Measurements from ENCODE around the gene WNT10A.
"Not testable (repeated sequence)": the region's sequence is repeated elsewhere in the genome, so short reads cannot be mapped to it uniquely, and the experiment has no call there.

Gene WNT10A

DNA sequence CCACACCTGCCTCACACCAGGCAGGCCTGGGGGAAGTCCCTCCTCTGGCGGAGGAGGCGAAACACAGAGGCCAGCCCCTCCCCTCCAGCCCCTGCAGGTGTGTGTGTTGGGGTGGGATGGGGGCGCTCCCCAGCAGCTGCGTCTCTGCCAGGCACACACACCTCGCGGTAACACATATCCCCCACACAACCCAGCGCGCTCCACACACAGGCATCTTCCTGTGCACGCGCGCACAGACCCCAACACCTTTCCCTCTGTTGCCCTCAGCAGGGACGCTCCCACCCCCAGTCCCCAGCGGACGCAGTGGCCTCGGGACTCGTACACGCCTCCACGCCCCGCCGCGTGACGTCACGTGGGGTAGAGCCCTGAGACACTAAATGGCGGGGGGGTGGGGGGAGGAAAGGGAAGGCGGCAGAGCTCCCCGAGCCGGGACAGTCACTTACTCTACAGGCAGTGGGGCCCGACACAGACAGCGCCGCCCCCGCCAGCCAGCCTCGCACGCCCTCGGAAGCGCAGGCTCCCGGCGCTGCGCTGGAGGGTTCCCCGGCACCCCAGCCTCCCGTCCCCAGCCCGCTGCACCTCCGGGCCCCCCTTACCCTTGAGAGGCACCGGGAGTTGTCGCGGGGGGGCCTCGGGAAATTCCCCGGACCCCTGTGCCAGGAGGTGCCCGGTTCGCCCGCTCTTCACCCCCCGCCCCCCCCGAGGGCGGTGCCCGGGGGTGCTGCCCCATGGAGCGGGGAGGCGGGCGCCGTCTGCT, at the start of gene WNT10A:
WNT10A (plus strand) TSS at position 751 of the 757 bp plus-strand sequence. CDS start 144 bp downstream, outside the sequence.
- DNase-seq (ENCODE audit: low read depth, low spot score): peak; percentile 31

DNA sequence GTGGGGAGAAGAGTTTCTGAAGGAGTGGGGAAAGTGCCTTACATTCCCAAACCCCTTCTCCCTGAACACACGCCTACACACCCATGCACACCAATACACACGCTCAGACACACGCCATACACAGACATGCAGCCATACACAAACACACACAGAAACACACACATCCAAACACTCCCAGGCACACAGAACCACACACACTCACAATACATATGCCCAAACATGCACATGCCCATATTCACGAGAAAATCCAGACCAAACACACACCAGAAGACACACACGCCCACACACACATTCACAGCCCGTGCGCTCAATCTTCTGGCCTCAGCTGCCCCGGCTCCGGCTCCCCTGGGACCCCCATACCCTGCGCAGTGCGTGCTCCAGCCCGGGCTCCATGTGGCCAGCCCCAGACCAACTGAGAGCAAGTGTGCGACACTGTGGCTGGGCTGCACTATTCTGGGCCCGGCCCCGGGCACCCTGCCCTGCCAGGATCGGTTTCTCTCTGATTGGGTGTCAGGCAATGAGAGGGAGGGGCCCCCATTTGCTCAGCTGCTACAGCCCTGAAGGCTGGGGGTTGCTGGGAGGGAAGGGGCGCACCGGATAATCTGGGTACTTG, 49.2 kb upstream of the WNT10A start, which contains the start of gene PRKAG3:
PRKAG3 (minus strand) TSS at position 426 of the 613 bp plus-strand sequence.
- DNase-seq (ENCODE audit: low read depth, low spot score): no peak

GRCh38 chr2:218832081-218832480, 48.6 kb upstream of the WNT10A start:
- no peak for DNase-seq (ENCODE audit: low read depth, low spot score)

- DNase-seq (ENCODE audit: low read depth, low spot score): no peak
Measured at GRCh38 chr2:218832520-218832919, 48.1 kb upstream of the WNT10A start.

DNA sequence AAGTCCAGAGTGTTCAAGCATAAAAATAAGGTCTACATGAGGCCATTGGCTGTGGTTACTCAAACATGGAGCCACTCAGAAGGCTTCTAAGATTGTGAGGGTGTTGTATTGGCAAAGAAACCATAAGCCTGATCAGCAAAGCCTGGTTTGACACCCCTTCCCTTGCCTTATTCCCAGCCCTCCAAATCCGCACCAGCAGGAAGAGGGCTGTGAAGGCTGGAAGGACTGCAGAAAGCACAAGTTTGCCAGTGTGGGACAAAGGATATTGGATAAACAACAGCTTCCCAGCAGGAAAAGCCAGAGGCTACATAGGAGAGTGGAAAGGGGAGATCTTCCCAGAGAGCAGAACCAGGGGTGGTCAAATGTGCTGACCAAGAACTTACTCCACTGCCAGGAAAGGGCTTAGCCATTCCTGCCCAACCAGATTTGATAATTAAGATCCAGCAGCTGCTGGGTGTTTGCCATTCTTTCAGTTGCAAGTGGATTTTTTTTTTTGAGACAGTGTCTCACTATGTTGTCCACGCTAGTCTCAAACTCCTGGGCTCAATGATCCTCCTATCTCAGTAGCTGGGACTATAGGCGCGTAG, 47.5 kb upstream of the WNT10A start:
- DNase-seq (ENCODE audit: low read depth, low spot score): no peak

DNA sequence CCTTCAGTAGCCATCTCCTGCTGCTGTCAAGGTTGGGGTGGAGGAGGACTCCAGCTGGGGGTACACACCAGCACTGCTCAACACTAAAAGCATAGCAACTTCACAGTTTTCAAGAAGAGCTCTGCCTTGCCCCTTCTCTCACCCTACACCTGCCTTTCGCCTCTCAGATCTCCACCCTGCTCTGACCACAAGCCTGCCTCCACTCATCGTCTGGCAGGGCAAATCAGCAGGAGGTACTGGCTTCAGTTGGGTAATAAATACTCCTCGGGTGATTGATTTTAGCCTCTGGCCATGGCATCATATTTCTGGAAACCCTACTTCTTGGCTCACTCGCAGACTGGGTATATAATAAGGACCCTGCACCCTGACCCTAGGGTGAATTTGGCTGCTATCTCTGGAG, 46.0 kb upstream of the WNT10A start:
- DNase-seq (ENCODE audit: low read depth, low spot score): no peak

DNA sequence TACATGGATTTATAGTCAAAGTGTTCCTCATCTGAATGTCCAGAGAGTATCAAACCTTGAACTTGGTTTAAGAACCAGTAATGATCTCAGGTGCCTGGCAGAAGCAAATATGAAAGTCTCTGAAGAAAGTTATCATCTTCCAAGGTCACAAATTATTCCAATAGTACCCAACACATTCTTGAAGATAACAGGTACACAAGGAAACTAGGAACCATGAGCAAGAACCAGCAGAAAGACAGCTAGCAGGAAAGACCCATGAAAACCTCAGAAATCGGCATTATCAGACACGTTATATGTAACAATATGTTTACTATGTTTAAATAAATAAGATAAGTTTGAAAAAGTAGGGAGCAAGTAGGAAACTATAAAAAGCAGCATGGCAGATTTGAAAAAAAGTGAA, 43.2 kb upstream of the WNT10A start:
- DNase-seq (ENCODE audit: low read depth, low spot score): no peak

- no peak for DNase-seq (ENCODE audit: low read depth, low spot score)
Measured at GRCh38 chr2:218839430-218839829, 41.2 kb upstream of the WNT10A start.

DNA sequence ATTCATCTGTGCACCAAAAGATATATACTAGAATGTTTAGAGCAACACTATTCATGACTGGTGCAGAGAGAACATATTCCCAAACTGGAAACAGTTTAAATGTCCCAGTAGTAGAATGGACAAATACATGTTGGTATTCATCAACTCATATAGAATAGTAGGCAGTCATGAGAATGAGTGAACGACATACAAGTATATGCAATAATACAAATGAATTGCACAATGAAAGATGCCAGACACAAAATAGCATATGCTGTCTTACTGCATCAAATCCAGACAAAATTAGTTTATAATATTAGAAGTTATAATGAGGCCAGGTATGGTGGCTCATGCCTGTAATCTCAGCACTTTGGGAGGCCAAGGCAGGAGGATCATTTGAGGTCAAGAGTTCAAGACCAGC, 40.8 kb upstream of the WNT10A start:
- no peak for DNase-seq (ENCODE audit: low read depth, low spot score)

DNA sequence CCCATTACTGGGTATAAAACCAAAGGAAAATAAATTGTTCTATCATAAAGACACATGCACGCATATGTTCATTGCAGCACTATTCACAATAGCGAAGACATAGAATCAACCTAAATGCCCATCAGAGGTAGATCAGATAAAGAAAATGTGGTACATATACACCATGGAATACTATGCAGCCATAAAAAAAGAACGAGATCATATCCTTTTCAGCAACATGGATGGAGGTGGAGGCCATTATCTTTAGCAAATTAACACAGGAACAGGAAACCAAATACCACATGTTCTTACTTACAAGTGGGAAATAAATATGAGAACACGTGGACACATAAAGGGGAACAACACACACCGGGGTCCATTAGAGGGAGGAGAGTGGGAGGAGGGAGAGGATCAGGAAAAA, 36.3 kb upstream of the WNT10A start:
- DNase-seq (ENCODE audit: low read depth, low spot score): not testable (repeated sequence)

DNA sequence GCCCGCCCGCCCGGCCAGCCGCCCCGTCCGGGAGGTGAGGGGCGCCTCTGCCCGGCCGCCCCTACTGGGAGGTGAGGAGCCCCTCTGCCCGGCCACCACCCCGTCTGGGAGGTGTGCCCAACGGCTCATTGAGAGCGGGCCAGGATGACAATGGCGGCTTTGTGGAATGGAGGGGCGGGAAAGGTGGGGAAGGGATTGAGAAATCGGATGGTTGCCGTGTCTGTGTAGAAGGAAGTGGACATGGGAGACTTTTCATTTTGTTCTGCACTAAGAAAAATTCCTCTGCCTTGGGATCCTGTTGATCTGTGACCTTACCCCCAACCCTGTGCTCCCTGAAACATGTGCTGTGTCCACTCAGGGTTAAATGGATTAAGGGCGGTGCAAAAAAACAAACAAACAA, 33.7 kb upstream of the WNT10A start:
- not testable (repeated sequence) for DNase-seq (ENCODE audit: low read depth, low spot score)

- DNase-seq (ENCODE audit: low read depth, low spot score): no peak
Measured at GRCh38 chr2:218849721-218850120, 30.9 kb upstream of the WNT10A start.

DNA sequence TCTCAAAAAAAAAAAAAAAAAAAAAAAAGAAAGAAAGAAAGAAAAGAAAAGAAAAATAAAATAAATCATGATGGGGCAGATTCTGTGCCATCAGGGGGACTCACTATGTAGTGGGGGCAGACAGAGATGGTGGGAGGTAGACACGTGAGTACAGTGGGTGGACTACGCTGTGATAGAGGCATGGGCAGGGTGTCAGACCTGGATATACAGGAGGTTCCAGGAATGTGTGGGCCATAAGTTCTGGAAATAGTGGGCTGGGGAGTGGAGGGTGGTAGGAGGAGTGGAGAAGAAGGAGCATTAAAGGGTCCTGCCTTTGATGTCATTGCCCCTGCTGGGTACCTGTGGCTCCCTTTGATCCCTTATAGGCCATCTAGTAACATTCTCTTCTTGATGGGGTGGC, 29.9 kb upstream of the WNT10A start:
- DNase-seq (ENCODE audit: low read depth, low spot score): no peak

DNA sequence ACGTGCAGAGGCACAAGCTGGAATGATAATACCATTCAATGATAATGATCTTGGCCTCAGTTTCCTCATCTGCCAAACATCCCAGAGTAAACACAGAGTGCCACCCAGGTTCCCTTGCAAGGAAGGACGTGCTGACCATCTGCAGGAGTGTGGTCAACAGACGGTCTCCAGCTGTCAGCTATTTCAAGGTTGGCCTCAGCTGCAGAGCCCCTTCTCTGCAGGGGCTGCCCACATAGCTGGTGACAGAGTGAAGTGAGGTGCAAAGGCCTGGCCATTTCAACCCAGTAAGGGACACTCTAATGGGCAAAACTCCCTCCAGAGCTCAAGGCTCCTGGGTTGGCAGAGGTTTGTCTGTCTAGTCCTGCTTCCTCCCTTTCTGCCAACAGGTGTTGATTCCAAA, 29.4 kb upstream of the WNT10A start:
- DNase-seq (ENCODE audit: low read depth, low spot score): no peak

GRCh38 chr2:218852911-218853667, 27.6 kb upstream of the WNT10A start:
- DNase-seq (ENCODE audit: low read depth, low spot score): peak; percentile 26

GRCh38 chr2:218853766-218854165, 26.9 kb upstream of the WNT10A start:
- no peak for DNase-seq (ENCODE audit: low read depth, low spot score)

DNA sequence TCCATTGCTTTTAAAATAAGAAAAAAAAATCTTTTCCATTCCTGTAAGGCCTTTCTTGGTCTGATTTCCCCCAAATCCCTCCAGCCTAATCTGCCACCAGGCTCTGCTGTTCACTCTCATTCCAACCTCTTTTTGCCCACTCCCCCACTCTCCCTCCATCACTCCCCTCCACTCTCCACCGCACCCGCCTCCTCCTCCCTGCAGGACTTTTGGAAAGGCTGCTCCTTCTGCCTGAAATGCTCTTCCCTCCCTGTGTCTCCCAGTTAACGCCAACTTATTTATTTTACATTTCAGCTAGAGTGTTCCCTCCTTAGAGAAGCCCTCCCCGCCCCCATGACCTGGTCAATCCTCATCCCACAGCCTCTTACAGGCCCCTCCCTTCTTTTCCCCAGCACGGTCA, 25.8 kb upstream of the WNT10A start:
- no peak for DNase-seq (ENCODE audit: low read depth, low spot score)

- no peak for DNase-seq (ENCODE audit: low read depth, low spot score)
Measured at GRCh38 chr2:218855305-218856166, 25.1 kb upstream of the WNT10A start.

- no peak for DNase-seq (ENCODE audit: low read depth, low spot score)
Measured at GRCh38 chr2:218856167-218856895, 24.3 kb upstream of the WNT10A start.

DNA sequence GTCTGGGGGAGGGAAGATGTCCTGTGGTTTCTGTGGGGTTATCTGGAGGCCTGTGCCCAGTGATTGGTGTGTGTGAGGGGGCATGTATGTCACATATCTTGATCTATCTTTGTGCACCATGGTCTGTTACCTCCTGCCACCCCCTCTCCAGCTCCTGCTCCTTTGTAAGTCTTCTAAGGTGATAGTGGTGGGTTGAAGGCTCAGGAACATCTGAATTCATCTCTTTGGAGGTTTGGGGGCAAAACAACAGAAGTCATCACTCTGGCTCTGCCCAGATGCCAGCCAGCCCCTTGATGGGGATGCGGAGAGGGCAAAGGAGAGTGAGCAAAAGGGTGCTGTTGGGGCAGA, 23.8 kb upstream of the WNT10A start:
- no peak for DNase-seq (ENCODE audit: low read depth, low spot score)

Data from activated naive CD8-positive, alpha-beta T cell treated with anti-CD3 and anti-CD28 coated beads, Interleukin-2, amount 50 U/mL, for 16 hours (primary cell).